Dermis blood vessel endothelial cell (primary cell): ENCODE data around the gene AFF2. TPM values are rescaled to one million over a fixed set of nuclear protein-coding genes. Genes with fewer than 3 reads are reported as not detected.
A peak's percentile ranks its signal among the peaks of the same experiment; 100 is the strongest.

Source experiments
- DNase-seq: peaks from one replicate; pipeline ENCODE4 v3.0.0; 2010
- total RNA-seq: library from RNA; depleted of rRNA; stranded (reverse); fragments of >200 nt; gene quantifications from 2 replicates; pipeline ENCODE4 v1.2.3, GENCODE V29; 2014

AFF2 gene
- under 0.01 TPM in 1 of 2 replicates, not detected in the other for total RNA-seq

DNA sequence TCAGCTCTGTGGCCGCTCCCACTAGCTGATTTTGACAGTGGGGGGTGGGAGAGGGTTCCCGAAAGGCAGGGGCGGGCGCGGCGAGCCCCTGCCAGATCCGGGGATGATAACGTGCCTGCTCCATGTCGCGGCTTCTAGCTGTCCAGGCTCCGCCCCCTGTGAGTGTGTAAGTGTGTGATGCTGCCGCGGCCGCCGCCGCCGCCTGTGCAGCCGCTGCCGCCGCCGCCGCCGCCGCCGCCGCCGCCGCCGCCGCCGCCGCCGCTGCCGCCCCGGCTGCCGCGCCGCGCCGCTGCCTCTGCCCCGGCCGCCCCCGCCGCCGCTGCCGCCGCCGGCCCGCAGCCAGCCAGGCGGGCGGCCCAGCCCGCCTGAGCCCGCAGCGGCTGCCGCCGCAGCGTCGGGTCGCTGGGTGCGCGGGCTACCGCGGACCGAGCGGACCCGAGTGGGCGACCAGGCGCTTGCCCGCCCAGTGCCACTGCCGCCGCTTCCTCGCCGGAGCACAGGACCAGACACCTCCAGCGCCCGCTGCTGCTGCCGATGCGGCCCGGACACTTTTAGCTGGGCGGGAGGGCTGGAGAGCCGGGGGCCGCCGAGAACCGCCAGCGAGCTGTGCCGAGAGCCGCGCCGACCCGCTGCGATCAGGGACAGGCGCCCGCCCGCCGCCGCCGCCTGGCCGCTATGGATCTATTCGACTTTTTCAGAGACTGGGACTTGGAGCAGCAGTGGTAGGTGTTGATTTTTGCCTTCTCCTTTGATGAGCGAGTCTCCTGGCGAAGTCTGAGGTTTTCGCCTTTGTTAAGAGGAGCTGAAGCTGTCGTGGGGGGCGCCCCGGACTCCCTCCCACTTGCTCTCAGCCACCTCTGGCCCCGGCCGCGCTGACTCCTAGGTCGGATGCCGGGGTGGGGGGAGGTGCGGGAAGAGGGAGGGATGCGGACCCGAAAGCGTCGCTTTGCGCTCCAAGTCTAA lies at the start of gene AFF2:
Gene AFF2 (plus strand): TSS at position 195 of the 963 bp plus-strand sequence. CDS start 481 bp downstream, at position 676.
- peak; percentile 28 for DNase-seq

DNA sequence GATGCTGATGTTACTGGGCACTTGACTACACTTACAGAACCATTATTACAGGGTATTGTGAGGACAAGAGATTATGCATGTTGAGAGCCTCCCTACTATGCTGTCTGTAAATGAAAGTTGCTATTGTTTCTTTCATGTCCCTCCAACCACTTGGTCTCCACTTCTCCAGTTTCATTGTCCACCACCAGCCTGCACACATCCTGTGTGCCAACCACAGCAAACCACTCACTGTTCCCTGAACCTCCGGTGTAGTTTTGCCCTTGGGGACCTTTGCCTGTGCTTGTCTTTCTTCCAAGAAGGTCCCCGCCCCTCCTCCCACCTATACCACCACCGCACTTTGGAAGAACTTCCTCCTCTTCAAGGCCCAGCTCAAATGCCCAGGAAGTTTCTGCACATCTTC lies 43.1 kb upstream of the AFF2 start:
- DNase-seq, result no peak

DNA sequence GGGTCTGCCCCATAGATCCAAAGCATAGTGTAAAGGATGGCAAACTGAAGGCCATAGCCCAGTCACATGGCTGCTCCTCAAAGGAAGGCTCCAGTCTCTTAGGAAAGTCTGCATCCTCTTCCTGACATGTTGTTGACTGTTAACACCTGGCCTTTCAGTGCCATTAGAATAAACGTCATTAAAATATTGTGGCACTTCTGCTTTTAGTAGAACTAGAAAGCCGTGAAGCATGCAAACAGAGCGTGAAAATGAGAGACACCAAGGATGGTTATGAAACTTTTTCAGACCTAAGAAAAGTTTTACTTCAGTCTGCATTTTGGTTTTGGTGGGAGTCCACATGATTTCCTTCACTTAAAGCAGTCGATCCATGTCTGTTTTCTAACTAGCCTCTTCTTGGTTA lies 41.1 kb upstream of the AFF2 start:
- DNase-seq, result no peak

DNA sequence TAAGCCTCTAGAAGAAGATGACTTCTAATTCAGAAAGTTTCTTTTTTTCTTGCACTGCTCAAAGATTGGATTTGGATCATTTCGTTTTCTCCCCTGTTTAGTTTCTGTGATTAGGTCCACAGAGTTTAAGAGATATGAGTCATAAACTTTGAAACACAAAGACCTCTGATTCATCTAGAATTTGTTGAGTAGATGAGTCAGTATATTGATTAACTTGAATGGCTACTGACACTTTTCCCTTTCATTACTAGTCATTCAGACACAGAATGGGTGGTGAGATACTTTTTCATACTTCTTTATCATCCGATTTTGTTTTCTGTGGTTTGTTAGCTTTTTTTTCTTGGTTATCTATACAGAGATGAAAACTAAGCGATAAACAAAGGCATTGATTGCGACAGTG lies 34.1 kb upstream of the AFF2 start:
- no peak for DNase-seq

DNA sequence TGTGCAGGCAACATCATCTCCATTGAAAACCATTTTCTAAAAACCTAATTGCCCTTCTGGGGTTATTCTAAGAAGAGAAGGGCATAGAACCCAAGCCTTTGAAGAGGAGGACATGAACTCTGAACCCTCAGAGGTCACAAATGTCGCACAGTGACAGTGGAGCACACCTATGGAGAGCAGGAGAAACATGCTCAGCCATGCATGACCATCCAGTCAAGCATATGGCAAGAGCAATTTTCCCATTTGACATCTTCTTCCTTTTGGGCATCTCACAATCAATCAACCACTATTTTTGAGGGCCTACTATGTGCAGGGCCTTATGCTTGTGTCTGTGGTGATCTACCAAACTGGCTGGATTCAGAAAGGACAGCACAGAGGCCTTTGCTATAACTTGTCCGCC lies 30.1 kb upstream of the AFF2 start:
- no peak for DNase-seq

DNA sequence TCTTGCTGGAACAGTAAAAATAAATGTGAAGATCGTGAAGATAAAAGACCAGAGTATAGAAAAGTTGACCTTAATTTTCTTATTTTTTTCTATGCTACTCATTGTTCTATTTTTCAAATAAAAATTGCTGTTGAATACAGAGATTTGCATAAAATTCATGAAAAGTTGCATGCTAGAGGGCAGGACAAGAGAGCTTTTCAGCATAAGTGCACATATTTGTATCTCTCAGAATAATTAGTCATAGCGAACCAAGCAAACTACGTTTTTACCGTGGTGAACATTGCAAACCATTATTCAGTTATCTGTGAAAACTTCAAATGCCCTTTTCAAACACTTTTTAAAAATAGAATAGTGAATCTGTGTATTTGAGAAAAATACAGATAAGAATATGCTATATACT lies 26.4 kb upstream of the AFF2 start:
- DNase-seq, result no peak

DNA sequence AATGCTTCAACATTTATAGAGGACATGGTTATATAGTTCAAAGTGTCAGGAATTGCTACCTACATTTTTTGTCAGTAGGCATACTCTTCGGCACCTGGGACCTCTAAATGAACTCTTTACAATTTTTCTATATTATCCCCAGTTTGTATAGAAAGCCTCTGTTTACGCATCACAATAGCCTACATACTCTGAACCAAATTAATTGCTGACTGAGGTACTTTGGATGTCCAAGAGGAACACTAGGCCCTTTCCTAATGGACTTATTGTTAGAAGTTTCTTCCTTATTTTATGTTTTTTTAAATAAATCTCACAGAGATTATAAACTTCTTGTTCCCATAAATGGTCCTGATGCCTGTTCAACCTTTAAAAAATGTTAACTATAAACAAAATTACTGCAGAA lies 8.4 kb upstream of the AFF2 start:
- no peak for DNase-seq

DNA sequence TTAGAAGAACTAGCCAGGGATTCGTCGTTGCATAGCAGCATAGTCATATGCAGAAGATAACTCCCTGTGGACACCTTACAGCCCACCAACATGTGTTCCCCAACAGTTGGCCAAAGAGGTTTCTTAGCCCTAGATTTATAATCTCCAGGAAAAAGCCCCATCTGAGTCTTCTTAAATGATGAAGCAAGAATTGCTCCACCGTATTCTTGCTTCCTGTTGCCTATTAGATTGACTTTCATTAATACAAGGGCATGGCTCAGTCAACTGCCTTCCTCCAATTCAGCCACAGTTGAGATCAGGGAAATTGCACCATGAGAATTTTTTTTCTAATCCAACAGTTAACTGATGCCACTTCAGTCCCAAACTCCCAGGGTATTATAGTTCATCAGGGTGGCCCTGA lies 5.2 kb upstream of the AFF2 start:
- no peak for DNase-seq

DNA sequence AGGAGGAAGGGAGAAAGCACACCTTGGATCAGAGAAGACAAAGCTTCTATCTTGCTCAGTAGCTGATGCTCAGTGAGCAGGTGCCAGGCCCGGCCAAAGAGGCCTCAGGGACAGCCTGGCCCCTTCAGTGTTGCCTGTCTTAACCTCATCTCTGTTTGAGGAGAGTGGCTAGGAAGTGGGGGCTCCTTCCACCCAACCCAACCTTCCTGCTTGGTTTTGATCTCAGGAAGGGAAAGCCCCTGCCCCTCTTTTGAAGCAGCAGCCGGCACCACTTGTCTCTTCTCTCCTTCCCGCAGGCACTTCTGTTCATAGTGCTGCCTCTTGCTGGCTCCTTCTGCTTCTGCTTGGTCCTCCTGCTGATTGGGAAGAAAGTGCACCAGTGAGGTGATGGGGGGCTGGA lies 2.4 kb upstream of the AFF2 start:
- DNase-seq, result no peak

DNA sequence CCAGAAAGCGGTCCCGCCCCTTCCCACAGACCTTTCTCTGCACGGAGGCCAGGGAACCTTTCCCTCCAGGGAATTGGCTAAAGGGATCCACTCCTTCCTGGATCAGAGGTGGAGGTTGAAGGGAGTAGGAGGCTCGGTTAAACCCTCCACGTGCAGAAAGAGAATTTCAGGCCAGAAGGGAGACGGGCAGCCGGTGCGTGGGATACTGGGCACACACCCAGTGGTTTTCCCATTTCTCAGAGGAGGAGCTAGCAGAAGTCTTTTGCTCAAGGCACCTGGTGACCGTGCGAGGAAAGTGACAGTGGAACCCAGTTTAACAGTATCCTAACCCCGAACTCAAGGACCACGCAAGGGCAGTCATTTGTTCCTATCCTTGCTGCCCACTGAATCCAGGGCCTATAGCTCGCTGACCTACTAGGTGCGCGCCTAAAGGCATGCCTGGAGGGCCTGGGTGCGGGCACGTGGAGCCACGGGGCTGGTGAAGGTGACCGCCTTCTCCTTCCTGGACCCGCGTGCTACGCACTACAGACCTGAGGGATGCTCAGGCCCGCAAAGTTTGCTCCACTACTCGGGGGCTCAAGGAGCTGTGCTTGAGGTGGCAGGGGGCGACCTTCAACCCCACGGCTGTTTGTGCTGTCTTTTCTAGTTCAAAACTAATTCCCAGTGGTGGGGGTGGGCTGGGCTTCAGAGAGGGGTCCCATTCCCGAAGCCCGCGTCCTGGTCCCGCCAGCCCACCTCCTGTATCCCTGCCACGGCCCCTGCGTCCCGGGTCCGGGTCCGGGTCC lies 587 bp upstream of the AFF2 start:
- no peak for DNase-seq

DNA sequence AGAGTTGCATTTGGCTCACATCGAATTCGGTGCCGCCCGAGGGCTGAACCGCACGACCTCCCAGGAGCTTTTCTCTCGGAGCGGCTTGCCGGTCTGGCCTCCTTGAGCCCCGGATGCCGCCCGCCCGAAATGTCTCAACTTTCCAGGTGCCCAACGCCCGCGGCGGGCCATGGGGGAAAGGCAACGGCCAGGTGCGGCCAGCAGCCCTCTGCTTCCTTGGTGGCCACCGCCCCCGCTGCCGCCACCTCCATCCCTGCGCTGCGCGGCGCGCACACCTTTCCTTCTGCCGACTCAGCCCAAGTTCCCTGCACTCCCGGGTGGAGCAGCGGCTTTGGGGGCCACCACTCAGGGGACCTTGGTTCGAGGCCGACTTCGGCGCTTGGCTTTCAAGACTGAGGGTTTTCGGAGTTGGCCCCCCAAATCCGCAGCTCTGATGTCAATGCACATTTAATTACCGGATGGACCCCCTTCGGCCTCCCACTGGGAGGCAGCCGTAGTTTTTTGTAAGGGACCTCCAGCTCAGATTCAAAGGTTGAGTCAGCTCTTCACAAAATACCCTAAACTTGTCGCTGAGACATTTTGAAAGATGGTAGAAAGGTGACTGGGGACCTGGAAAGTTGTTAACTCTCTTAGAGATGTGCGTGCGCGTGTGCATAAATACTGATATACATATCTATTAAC lies 1.1 kb downstream of the AFF2 start:
- DNase-seq, result no peak

DNA sequence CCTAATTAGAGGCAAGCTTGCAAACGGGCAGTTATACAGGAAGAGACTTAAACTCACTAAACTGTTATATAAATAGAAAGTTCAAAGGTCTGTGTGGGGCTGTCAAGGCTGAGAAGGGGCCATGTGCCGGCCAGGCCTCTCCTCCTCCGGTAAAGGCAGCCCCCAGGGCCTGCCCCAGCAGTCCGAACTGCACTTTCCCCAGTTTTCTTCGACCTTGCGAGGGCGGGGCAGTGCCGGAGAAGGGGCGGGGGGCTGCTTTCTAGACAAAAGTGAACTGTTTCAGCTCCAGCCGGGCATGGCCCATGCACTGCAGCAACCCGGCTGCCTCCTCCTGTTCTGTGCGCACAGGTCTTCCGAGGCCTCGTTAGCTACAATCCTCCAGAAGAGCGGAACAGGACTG lies 4.1 kb downstream of the AFF2 start:
- DNase-seq, result no peak

DNA sequence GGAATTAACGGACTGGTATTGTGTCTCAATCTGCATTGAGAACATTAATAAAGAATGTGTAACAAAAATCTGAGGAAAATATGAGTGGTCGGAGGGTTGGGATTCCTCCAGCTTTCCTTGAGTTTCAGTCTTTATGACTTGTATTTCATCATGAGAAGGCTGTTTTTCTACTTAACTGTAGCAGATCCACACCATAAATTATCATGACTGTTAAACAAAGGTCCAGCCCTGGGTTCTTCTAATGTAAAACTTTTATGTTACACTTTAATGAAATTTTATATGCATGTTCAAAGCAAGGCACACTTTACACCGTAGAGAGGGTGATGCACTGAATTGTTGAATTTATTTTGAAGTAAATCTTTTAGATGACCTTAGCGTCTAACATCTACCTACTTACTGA lies 7.0 kb downstream of the AFF2 start:
- DNase-seq, result no peak

DNA sequence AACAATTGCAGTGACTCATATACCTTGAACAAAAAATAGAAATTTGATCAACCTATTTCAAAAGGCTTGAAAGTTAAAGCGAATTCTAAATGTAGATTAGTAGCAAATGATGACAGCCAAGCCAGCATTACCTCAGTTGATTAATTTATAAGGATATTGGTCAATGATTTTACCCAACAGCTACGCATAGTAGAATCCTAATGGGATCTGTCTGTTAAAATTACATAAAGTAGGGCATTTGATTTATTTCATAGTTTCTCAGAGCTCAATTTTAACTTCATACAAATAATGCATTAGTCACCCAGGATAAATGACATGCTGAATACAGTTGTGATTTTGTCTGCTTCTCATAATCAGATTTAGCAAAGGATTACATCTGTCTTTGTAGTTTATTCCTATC lies 12.0 kb downstream of the AFF2 start:
- DNase-seq, result no peak

DNA sequence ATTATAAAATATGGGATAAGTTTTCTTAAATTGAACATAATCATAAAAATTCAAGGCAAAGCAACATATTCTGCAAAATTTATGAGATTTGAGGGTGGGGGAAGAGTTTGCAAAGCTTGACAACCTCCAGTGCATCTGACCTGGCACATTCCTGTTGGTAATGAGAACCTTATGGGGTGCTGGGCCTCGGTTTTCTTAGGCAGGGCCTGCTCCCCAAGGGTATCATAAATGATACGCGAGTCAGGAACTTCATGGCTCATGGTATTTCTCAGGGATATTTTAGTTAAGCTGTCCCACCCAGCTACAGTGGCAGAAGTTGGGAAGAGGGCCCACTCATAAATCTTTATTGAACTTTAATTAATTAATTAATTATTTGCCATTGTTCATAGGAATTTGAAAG lies 13.2 kb downstream of the AFF2 start:
- DNase-seq, result no peak

DNA sequence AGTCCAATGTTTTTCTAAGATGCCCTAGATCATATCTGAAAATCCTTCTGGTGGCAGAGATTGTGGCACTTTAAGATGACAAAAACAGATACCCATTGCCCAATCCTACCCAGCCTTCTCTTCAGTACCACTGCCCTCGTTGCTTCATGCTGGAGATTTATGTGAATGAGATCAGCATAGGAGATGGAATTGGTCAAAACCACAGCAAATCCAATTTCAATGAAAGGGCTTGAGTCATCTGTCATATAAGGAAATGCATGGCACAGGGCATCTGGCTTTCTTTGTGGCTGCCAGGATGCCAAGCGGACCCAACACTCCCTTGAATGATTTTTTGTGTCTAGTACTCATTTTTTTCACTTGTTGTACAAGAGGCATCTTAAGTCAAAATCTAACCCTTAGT lies 16.8 kb downstream of the AFF2 start:
- DNase-seq, result no peak

DNA sequence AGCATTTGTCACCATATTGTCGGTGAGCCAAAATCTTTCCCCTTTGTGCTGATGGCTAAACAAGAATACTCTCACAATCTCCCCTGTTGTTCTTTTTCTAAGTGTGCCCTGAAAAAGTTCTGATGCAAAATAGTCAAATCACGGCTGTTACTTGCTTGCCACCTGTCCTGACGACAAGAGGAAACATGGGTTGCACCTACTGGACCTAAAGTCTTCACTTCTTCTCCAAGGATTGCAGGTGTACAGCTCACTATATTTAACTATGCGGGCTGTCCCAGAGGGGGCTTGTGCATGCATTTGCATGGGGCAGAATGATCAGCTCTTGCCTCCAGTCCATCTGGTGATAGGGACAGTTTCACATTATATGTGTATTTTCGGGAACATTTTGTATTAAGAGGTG lies 21.6 kb downstream of the AFF2 start:
- DNase-seq, result no peak

DNA sequence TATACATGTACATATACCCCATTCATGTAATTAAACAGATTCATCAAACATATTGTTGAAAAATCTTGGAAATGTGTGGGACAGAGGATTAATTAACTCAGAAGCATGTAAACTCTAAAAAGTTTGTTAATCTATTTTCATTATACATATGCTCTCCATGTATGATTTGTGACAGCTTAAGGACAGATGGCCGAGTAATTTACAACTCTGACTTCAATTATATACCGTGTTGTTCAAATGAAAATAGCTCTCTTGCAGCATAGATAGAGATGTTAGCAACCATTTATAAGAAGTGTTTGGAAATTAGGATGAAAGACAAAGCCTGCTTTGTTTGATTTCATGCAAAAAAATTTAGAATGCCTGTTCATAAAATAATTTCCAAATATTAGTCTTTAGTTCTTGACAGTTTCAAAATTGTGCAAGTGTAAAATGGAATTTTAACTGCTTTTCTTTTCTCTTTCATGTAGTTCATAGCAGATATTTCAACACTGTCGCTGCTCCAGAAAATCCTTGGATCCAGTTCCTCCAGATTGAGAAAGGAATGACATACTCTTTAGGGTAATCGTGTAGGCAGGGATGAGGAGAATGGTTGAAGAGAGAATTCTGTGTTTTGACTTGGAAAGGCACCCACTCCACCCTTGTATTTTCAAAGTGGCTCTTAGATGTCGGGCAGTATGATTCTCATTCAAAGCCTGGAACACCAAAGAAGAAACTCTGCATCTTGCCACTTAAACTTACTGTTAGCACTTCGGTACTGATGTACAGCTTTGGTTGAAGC lies 23.1 kb downstream of the AFF2 start:
- no peak for DNase-seq

DNA sequence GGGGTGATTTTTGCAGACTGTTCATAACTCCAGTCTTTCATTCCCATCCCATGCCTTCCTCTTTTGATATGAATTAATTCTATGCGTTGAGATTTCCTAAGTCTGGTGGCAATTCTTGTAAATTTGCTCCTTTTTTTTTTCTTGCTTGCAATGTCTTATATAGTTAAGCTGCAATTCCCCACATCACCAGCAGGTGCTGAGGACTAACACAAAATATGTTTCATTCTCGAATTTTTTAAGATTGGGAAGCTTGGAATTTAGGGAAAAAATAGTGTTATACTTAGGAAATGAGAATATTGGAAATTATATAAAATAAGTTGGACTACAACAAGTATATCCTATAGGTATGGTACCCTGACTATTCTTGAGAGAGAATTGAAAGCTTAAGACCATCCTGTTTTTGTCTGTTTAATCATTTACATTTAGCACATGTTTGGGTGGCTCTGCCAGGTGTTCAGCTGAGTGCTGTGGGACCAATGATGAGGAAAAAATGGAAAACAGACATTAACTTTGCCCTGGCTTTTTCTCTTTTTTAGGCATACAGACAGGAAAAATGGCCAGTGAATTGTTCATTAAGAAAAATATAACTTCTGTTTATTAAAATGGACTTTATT lies 30.2 kb downstream of the AFF2 start:
- DNase-seq, result peak; percentile 39

DNA sequence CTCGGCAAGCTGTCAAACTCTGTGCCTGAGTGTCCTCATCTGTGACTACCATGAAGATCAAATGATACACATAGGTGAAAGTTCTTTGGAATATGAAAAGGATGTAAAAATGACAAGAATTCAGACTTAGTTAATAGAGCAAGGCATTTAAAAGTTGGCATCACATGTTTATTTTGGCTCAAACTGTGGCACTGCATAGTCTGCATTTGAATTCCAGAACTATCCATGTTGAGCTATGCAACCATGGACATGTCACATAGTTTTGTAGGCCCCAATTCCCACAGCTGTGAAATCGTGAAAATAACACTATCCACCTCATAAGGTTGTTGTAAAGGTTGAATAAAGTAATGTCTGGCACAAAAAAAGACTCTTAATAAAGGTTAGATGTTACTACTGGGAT lies 33.9 kb downstream of the AFF2 start:
- DNase-seq, result no peak

DNA sequence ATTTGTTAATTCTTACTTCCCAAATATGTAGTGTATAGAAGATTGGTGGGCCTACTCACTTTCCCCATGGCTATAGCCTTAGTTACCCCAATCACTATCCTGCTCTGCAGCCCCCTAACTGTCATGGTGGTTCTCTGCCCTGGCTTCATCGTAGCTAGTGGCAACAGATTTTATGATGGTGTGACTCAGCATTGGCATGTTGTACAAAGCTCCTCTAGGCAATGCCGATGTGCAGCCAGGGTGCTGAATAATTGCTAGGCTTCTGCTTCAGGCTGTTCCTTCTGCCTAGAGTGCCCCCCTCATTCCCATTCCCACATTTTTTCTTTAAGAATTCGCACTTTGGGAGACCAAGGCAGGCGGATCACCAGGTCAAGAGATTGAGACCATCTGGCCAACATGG lies 35.2 kb downstream of the AFF2 start:
- no peak for DNase-seq

DNA sequence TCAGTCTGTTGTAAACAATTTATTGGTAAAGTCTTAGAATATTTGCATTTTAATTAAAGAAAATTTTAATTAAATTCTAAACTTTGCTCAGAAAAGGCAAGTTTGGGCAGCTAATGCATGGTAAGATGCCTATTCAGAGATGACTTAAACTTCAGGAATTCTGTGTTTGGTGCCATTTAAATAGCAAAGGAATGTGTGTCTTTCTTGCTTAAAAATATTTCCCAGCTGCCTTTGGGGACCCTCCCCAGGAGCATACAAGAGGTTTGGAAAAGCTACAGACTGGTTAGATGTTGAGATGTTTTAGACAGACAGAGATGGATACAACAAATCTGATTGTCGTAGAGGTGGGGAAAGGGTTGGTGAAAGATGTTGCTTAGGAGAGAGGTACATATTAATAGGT lies 36.5 kb downstream of the AFF2 start:
- no peak for DNase-seq
